H7 (cell line): ENCODE results near the gene CRY1. TPM values are rescaled to one million over a fixed set of nuclear protein-coding genes. Genes with fewer than 3 reads are reported as not detected.

Experiments used
- DNase-seq: peaks from one replicate; pipeline ENCODE4 v3.0.0; 2012
- H3K27me3 ChIP-seq: 2 replicates; pipeline ENCODE4 v1.6.0; 2011; ENCODE audit warnings: mild to moderate bottlenecking, low read length; ENCODE audit not compliant: control insufficient read depth, insufficient read depth
- H3K36me3 ChIP-seq: replicated peaks from 2 replicates; pipeline ENCODE4 v1.5.1; 2011; ENCODE audit warnings: low read length; ENCODE audit not compliant: control insufficient read depth, insufficient read depth
- H3K4me3 ChIP-seq: 2 replicates; pipeline ENCODE4 v1.5.1; 2011; ENCODE audit warnings: low read depth, mild to moderate bottlenecking, control low read depth, low read length, moderate library complexity; ENCODE audit not compliant: insufficient read depth
- total RNA-seq: library from RNA; depleted of rRNA; stranded (reverse); fragments of >200 nt; shearing (Covaris generic); gene quantifications from 2 replicates; pipeline ENCODE4 v1.2.3, GENCODE V29; 2014

The CRY1 gene
- total RNA-seq, 1 experiment from 2014 or later: 44.0 TPM

DNA sequence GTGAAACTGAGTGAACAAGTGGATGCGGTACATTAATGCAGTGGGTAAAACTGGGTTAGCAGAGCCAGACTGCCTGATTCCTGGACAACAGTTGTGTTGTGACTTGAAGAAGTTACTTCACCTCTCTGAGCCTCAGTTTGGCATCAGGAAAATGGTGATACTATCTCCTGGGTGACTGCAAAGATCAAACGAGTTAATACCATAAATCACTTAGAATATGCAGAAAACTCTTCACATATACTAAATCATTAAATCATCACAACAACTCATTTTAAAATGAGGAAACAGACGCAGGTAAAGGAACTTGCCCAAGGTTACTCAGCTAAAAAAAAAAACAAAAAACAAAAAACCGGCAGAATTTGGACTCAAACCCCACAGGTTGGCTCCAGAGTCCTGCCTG is 107.2 kb downstream of the CRY1 start:
- Histone ChIP-seq H3K36me3 (no peaks in the 10 kb centered on the region; the same call in 1 of the 2 replicates), H3K27me3 (no peaks in the 10 kb centered on the region), H3K4me3 (peak overlapping the region; percentile 88; the same call in 1 of the 2 replicates)
- DNase-seq: no peak

DNA sequence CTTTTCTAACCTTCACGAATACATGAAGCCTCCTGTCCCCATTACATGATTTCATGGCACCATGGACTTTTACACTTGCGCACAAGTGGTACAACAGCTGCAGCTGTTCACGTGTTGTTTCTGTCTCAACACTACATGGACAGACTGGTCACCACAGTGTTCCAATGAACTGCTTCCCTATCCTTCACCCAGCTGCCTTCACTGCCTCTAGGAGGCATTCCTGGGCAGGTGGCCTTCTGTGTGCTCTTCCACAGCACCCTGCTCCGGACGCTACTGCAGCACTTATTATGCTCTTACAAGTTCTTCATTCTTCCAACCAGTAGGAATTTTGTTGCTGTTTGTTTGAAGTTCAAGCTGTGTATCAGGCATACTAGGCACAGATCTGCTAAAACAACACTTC is 107.9 kb downstream of the CRY1 start:
- H3K4me3 ChIP-seq: no peak overlapping the region
- DNase-seq: no peak
- H3K36me3 ChIP-seq: no peaks in the 10 kb centered on the region; the same call in 1 of the 2 replicates

GRCh38 chr12:106984588-106985137 is 108.7 kb downstream of the CRY1 start:
- no peak for DNase-seq
- Histone ChIP-seq H3K4me3 (no peak overlapping the region), H3K27me3 (no peaks in the 10 kb centered on the region)

More for the DNA sequence above, 107.9 kb downstream of the CRY1 start:
- H3K27me3 ChIP-seq: no peaks in the 10 kb centered on the region

GRCh38 chr12:106982229-106982628 is 111.1 kb downstream of the CRY1 start:
- H3K27me3 ChIP-seq: no peaks in the 10 kb centered on the region
- no peaks in the 10 kb centered on the region; the same call in 1 of the 2 replicates for H3K36me3 ChIP-seq
- DNase-seq: no peak
- H3K4me3 ChIP-seq: no peak overlapping the region

More at GRCh38 chr12:106984588-106985137, 108.7 kb downstream of the CRY1 start:
- H3K36me3 ChIP-seq: no peaks in the 10 kb centered on the region; the same call in 1 of the 2 replicates

DNA sequence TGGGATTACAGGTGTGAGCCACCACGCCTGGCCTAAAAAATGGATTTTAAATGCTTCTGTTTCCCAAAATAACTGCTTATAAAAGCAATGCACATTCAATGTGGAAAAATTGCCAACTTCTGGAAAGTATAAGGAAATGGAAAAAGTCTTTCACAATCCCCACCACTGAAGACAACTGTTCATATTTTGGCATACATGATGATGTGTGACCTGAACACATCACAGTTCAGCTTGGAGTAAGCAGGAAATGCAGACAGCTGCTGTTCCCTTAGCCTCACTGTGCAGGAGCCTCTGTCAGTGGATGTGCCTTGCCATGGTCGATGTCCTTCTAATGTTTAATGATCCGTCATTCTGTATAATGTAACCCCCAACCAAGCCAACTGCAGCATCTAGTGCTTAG is 111.6 kb downstream of the CRY1 start:
- H3K27me3 ChIP-seq: no peaks in the 10 kb centered on the region
- DNase-seq: no peak
- no peak overlapping the region for H3K4me3 ChIP-seq
- no peaks in the 10 kb centered on the region; the same call in 1 of the 2 replicates for H3K36me3 ChIP-seq

DNA sequence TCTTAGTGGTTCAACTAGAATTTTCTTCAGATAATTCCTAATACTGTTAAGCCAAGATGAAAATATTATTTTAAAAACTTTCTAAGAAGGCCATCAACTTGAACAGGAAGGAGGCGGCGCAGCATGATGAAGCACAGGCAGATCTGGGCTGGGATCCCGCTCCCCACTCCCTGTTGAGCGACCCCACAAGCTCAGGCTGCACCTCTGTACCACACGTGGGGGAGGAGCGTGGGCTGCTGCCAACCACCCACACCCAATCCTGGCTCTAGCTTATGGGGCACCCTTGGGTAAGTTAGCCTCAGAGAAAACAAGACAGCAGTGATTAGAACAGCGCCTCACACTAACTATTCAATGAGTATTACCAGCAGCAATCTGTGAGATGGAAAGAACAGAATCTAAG is 112.4 kb downstream of the CRY1 start:
- H3K27me3 ChIP-seq: no peaks in the 10 kb centered on the region
- H3K4me3 ChIP-seq: no peak overlapping the region
- H3K36me3 ChIP-seq: no peaks in the 10 kb centered on the region; the same call in 1 of the 2 replicates
- DNase-seq: no peak

DNA sequence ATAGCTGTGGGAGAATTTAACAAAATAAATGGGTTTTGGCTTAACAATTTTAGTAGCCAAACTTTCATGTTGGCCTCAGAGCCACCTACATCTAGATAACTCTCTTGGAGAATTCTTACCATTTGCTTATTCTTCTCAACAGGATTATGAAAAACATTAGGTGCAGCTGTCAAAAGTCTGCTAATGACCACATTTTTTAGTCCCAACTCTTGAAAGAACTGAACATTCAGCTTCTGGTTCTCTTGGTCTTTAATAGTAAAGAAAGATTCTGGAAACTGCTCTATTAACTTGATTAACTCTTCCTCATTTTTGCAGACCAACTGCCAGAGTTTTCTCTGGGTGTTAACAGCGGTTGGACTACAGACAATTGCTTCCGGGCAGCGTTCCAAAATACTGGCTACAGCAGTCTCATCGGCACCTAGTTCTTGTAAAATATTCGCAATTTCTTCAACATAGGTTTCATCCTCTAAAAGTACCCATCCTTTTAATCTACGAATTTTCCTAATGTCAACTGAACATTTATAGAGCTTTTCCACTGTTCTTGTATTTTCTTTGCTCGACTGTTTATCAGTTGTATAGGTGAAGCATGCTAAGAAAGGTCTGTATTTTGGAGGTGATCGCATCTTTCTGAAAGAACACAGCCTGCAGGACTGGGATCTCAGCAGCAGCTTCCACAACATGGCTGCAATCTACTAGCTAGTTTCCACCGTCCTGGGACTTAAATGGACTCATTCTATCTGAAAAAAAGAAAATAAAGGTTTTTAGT is 115.1 kb downstream of the CRY1 start:
- no peak for DNase-seq
- Histone ChIP-seq H3K4me3 (no peak overlapping the region), H3K36me3 (no peaks in the 10 kb centered on the region), H3K27me3 (no peaks in the 10 kb centered on the region)

GRCh38 chr12:106976668-106977067 is 116.7 kb downstream of the CRY1 start:
- DNase-seq: no peak
- H3K27me3 ChIP-seq: no peaks in the 10 kb centered on the region

DNA sequence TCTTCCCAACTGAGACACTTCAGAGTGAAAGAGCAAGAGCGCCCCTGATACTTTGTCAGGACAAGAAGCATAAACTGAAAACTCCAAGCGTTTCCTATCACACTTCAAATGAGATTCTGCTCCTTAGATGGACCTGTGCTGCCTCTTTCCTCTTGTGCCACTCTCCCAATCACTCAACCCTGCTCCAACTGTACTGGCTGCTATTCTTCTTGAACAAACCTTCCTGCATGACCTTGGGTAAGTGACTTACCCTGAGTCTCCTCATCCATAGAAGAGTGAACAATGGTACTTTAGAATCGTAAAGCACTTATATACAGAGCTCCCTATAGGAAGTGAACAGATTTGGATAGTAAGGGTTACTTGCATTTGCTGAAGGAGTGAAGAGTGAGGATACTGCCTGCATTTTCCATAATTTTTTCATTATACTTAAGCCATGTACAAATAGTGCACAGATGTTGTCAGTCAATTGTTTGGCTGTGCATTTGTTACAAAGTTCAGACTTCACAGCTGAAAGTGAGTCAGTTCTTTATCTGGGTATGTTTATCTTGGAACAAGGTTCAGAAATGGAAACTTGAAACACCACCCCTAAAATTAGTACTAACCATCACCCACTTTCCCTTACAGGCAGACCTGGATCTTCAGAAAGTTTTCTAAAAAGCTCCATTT is 117.2 kb downstream of the CRY1 start:
- Histone ChIP-seq H3K27me3 (no peaks in the 10 kb centered on the region), H3K4me3 (no peak overlapping the region), H3K36me3 (peaks cover under 1% of the 10 kb centered on the region; the same call in 1 of the 2 replicates)
- DNase-seq: no peak

More at GRCh38 chr12:106976668-106977067, 116.7 kb downstream of the CRY1 start:
- Histone ChIP-seq H3K4me3 (no peak overlapping the region), H3K36me3 (no peaks in the 10 kb centered on the region)

DNA sequence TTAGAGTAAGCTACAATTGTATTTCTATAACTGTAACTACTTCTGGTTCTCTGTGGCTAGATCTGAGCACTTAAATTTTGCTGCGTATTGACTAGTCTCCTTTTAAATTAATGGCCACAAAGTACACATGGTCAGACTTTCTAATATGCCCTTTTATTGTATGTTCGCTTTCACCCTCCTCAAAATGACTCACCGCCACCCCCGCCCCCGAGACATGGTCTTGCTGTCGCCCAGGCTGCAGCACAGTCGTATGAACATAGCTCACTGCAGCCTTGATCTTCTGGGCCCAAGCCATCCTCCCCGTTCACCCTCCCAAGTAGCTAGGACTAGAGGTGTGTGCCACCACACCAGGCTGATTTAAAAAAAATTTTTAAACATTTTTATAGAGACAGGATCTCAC is 118.3 kb downstream of the CRY1 start:
- Histone ChIP-seq H3K4me3 (no peak overlapping the region), H3K36me3 (peaks cover 2% of the 10 kb centered on the region; the same call in 1 of the 2 replicates), H3K27me3 (no peaks in the 10 kb centered on the region)
- DNase-seq: no peak

- H3K36me3 ChIP-seq: peaks cover 2% of the 10 kb centered on the region; the same call in 1 of the 2 replicates
- DNase-seq: no peak
- H3K27me3 ChIP-seq: no peaks in the 10 kb centered on the region
- H3K4me3 ChIP-seq: no peak overlapping the region
These were observed 118.8 kb downstream of the CRY1 start for GRCh38 chr12:106974511-106974910.

DNA sequence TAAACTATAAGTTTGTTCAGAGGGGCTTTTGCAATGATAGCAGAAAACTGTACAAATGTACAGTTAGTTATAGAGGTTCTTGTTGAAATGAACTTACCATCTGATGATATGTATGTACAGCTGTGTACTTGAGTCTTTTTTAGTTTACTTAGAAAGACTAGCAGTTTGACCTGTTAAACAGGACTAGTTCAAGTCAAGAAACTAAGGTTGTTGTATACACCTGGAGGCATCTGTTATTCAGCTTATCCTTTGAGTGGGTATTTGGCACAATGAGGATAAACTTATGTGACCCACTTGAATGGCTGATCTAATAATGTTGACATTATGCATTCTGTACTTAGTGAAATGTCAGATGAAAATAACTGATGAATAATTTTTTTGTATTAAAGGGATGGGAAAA is 119.8 kb downstream of the CRY1 start:
- DNase-seq: no peak
- H3K4me3 ChIP-seq: no peak overlapping the region
- H3K27me3 ChIP-seq: no peaks in the 10 kb centered on the region
- peaks cover 2% of the 10 kb centered on the region; the same call in 1 of the 2 replicates for H3K36me3 ChIP-seq

- Histone ChIP-seq H3K4me3 (no peak overlapping the region), H3K36me3 (peaks cover 2% of the 10 kb centered on the region; the same call in 1 of the 2 replicates), H3K27me3 (no peaks in the 10 kb centered on the region)
- DNase-seq: no peak
These were observed 122.3 kb downstream of the CRY1 start for GRCh38 chr12:106971065-106971464.

DNA sequence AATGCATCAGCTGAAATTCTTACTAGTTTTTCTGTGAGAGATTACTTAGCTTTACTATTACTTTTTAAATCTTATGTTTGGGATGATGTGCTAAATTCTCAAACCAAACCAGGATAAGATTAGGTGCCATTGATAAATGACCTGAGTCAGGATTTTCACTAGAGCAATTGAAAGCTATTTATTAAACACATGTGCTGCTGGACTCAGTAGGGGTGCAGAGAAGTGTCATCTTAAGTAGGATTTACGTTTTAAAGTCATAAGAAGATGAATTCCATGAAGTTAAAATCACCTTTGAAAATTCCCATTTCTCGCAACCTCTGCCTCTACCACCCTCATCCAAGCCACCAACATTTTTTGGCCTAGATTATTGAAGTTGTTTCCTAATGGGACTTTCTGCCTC is 128.8 kb downstream of the CRY1 start:
- no peak for DNase-seq
- no peaks in the 10 kb centered on the region; the same call in 1 of the 2 replicates for H3K36me3 ChIP-seq

DNA sequence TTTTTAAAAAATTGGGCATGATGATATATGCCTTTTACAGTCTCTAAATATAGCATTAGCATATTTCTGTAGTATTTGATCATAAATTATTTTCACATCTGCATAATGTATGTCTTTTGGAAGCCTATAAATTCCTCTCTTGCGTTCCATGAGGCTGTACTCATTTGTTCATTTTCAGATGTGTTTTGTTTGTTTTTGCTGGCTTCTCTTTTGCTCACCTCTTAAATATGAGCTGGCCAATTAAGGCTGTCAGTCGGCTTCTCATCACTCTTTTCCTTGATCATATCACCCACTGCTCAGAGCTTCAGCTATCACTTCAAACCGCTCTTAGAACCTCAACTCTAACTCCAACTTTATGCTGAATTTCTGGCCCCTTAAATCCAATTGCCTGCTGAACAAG is 131.1 kb downstream of the CRY1 start:
- H3K4me3 ChIP-seq: no peak overlapping the region
- H3K36me3 ChIP-seq: no peaks in the 10 kb centered on the region; the same call in 1 of the 2 replicates
- no peaks in the 10 kb centered on the region for H3K27me3 ChIP-seq
- DNase-seq: no peak

More for the DNA sequence above, 128.8 kb downstream of the CRY1 start:
- Histone ChIP-seq H3K27me3 (no peaks in the 10 kb centered on the region), H3K4me3 (no peak overlapping the region)
